Neural progenitor cell (in vitro differentiated cells): ENCODE measurements around the gene ARVCF. TPM values are rescaled to one million over a fixed set of nuclear protein-coding genes. Genes with fewer than 3 reads are reported as not detected.
A peak's percentile ranks its signal among the peaks of the same experiment; 100 is the strongest.

Source experiments
- DNase-seq: peaks from one replicate; pipeline ENCODE4 v3.0.0-alpha.2; 2016; ENCODE audit warnings: low spot score
- H2AFZ ChIP-seq: fragments of 200-600 bp; sonication (generic); replicated peaks from 2 replicates; pipeline ENCODE4 v1.6.1; 2016; ENCODE audit warnings: antibody characterized with exemption
- H3F3A ChIP-seq: fragments of 200-600 bp; sonication (generic); 2 replicates; pipeline ENCODE4 v1.6.1; 2016; ENCODE audit warnings: antibody characterized with exemption, low read depth
- H3K27ac ChIP-seq: fragments of 200-600 bp; sonication (generic); 2 replicates; pipeline ENCODE4 v1.5.1; 2016; ENCODE audit warnings: mild to moderate bottlenecking
- H3K27me3 ChIP-seq: fragments of 200-600 bp; sonication (generic); 2 replicates; pipeline ENCODE4 v1.6.1; 2016; ENCODE audit warnings: mild to moderate bottlenecking, moderate library complexity
- H3K36me3 ChIP-seq: fragments of 200-600 bp; sonication (generic); 2 replicates; pipeline ENCODE4 v1.5.1; 2016
- H3K4me1 ChIP-seq: fragments of 200-600 bp; sonication (generic); 2 replicates; pipeline ENCODE4 v1.6.1; 2016; ENCODE audit warnings: mixed run types
- H3K4me2 ChIP-seq: fragments of 200-600 bp; sonication (generic); 2 replicates; pipeline ENCODE4 v1.6.1; 2016
- H3K4me3 ChIP-seq: fragments of 200-600 bp; sonication (generic); 2 replicates; pipeline ENCODE4 v1.5.1; 2016
- H3K79me2 ChIP-seq: fragments of 200-600 bp; sonication (generic); 2 replicates; pipeline ENCODE4 v1.6.1; 2016; ENCODE audit warnings: low read depth
- H3K9ac ChIP-seq: fragments of 200-600 bp; sonication (generic); 2 replicates; pipeline ENCODE4 v1.6.1; 2016
- H3K9me3 ChIP-seq: fragments of 200-600 bp; sonication (generic); 2 replicates; pipeline ENCODE4 v1.5.1; 2016; ENCODE audit warnings: low read depth
- H4K20me1 ChIP-seq: fragments of 200-600 bp; sonication (generic); 2 replicates; pipeline ENCODE4 v1.6.1; 2016; ENCODE audit warnings: low read depth
- H3K27ac Mint-ChIP-seq: 3 replicates; pipeline ENCODE4 v1.8.0; 2021; ENCODE audit warnings: mixed read lengths
- H3K27me3 Mint-ChIP-seq: 2 replicates; pipeline ENCODE4 v1.8.0; 2022; ENCODE audit warnings: low read depth, mild to moderate bottlenecking, inconsistent platforms, moderate library complexity, mixed read lengths; ENCODE audit not compliant: insufficient read depth
- H3K36me3 Mint-ChIP-seq: 3 replicates; pipeline ENCODE4 v1.8.0; 2021; ENCODE audit warnings: mixed read lengths
- H3K4me1 Mint-ChIP-seq: 3 replicates; pipeline ENCODE4 v1.8.0; 2021; ENCODE audit warnings: mixed read lengths
- H3K4me3 Mint-ChIP-seq: 3 replicates; pipeline ENCODE4 v1.8.0; 2021; ENCODE audit warnings: mild to moderate bottlenecking, moderate library complexity, mixed read lengths
- H3K9me3 Mint-ChIP-seq: 3 replicates; pipeline ENCODE4 v1.8.0; 2020; ENCODE audit warnings: mixed read lengths
- EZH2 ChIP-seq: fragments of 200-600 bp; sonication (generic); IDR thresholded peaks from 2 replicates; pipeline ENCODE4 v1.6.1; 2017; ENCODE audit warnings: antibody characterized with exemption, mild to moderate bottlenecking, moderate library complexity
- EZH2phosphoT487 ChIP-seq: fragments of 200-600 bp; sonication (generic); IDR thresholded peaks from 2 replicates; pipeline ENCODE4 v1.6.1; 2017; ENCODE audit warnings: antibody characterized with exemption
- total RNA-seq: library from RNA; depleted of rRNA; stranded (reverse); fragments of >200 nt; gene quantifications from 2 replicates; pipeline ENCODE4 v1.2.3, GENCODE V29; 2015; ENCODE audit warnings: low replicate concordance
- TF ChIP-seq, protein P1 (sequence below): fragments of 200-600 bp; sonication (generic); IDR thresholded peaks from 2 replicates; pipeline ENCODE4 v1.5.1; 2017; ENCODE audit warnings: antibody characterized with exemption, mild to moderate bottlenecking

Gene ARVCF
- total RNA-seq, 1 donor from 2014 or later = 35.4 TPM

DNA sequence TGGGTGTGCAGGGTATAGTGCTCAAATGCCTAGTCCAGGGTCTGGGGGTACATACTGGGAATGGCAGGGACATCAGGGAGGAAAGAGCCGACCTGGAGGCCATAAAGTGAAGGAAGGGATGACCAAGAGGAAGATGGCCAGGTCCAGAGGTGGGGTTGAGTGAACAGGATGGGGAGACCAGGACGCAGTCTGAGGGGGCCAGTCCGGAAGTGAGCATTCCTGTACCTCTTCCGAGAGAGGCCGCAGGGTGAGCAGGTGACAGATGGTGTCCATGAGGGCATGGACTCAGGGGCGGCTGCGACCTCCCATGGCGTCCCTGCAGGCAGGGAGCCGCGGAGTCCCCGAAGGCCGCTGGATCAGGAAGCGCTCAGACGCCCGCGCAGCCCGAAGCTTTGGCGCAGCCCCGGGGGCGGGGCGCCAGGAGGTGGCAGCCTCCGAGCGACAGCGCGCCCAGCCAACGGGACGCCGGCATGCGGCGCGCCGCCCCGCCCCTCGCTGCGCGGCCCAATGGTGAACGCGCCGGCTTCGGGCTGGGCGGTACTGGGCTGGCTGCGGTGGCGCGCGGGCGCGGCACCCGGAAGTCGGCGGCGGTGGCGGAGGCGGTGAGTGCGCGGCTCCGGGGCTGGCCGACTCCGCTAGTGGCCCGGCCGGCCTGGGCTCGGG is 4.0 kb upstream of the ARVCF start, which contains the start of gene TANGO2:
TSS of gene TANGO2 (plus strand) at position 578 of the 663 bp plus-strand sequence. CDS start 15,689 bp downstream, outside the sequence.
- peak within 1 kb of the TSS; percentile 92 for H3K4me3 Mint-ChIP-seq

DNA sequence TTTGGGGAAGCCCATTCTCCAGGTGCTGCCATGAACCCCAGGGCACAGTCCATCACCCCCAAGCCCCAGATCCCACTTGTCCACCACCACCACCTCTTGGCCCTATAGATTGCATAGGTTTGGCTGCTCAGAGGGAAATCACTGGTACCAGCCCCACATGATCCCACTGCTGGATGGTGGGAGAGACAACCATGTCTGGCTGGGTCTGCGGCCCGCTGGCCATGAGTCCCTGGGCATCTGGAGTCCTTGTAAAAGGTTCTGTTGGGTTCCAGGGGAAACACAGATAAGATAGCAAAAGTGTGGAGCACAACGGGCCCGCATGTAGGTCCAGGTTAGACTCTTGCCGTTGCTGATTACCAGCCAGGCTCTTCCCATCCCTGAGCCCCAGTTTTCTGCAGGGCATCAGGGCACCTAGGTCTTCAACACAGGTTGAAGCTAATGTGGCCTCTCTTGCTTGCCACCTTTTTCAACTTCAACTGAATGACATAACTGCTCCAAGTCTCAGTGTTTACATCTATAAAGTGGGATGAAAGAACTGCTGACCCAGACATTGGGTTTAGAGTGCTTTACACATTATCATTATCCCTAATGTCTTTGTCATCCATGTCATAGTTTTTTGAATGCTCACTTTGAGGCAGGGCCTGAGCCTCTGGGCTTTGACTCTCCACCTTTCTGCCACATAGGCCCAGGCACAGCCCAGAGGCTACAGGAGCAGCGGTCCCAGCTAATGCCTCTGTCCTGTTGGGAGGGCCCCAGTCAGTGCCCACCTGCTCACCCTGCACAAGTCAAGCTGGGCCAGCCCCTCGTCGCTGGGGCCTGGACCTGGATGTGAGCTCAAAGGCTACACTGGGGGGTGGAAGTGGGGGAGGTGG is 3.3 kb upstream of the ARVCF start:
- H3K9me3 Mint-ChIP-seq = no peaks in the 10 kb centered on the region
- no peak overlapping the region for H2AFZ ChIP-seq
- no peak overlapping the region for H3K27ac ChIP-seq
- no peaks in the 10 kb centered on the region for H3K36me3 Mint-ChIP-seq
- H3K4me1 Mint-ChIP-seq = peaks cover 22% of the 10 kb centered on the region
- H3K27me3 Mint-ChIP-seq = peaks cover 33% of the 10 kb centered on the region
- H3K4me3 ChIP-seq = no peak overlapping the region
- no peaks in the 10 kb centered on the region for H3K79me2 ChIP-seq
- H3F3A ChIP-seq = peaks cover 8% of the 10 kb centered on the region
- H3K4me1 ChIP-seq = peaks cover 11% of the 10 kb centered on the region
- no peaks in the 10 kb centered on the region for H3K36me3 ChIP-seq
- no peak for DNase-seq
- H3K27ac Mint-ChIP-seq = no peak overlapping the region
- peaks cover 70% of the 10 kb centered on the region for H3K27me3 ChIP-seq
- H3K9me3 ChIP-seq = no peaks in the 10 kb centered on the region
- no peak overlapping the region for H3K9ac ChIP-seq
- H3K4me3 Mint-ChIP-seq = peak overlapping the region; percentile 84
- H3K4me2 ChIP-seq = peak overlapping the region; percentile 92
- peak; percentile 44 for TF ChIP-seq EZH2phosphoT487
- TF ChIP-seq, protein P1, sequence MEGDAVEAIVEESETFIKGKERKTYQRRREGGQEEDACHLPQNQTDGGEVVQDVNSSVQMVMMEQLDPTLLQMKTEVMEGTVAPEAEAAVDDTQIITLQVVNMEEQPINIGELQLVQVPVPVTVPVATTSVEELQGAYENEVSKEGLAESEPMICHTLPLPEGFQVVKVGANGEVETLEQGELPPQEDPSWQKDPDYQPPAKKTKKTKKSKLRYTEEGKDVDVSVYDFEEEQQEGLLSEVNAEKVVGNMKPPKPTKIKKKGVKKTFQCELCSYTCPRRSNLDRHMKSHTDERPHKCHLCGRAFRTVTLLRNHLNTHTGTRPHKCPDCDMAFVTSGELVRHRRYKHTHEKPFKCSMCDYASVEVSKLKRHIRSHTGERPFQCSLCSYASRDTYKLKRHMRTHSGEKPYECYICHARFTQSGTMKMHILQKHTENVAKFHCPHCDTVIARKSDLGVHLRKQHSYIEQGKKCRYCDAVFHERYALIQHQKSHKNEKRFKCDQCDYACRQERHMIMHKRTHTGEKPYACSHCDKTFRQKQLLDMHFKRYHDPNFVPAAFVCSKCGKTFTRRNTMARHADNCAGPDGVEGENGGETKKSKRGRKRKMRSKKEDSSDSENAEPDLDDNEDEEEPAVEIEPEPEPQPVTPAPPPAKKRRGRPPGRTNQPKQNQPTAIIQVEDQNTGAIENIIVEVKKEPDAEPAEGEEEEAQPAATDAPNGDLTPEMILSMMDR = no peak
- peaks cover 31% of the 10 kb centered on the region for H4K20me1 ChIP-seq

More for the DNA sequence above, 4.0 kb upstream of the ARVCF start, which contains the start of gene TANGO2:
- H3K4me1 ChIP-seq = peaks cover 9% of the 10 kb centered on the region
- Mint-ChIP-seq H3K27ac (no peak within 1 kb of the TSS), H3K27me3 (peaks cover 31% of the 10 kb centered on the region), H3K36me3 (no peaks in the 10 kb centered on the region), H3K9me3 (no peaks in the 10 kb centered on the region), H3K4me1 (peaks cover 17% of the 10 kb centered on the region)
- no peaks in the 10 kb centered on the region for H3K79me2 ChIP-seq
- H3K9me3 ChIP-seq = no peaks in the 10 kb centered on the region
- H3K4me3 ChIP-seq = peak within 1 kb of the TSS; percentile 80
- peak; percentile 98 for DNase-seq
- peaks cover 23% of the 10 kb centered on the region for H4K20me1 ChIP-seq
- peaks cover 3% of the 10 kb centered on the region for H3F3A ChIP-seq
- peaks cover 62% of the 10 kb centered on the region for H3K27me3 ChIP-seq
- no peak for TF ChIP-seq EZH2phosphoT487
- TF ChIP-seq, protein P1 = no peak
- TF ChIP-seq EZH2 = no peak
- H3K4me2 ChIP-seq = peak within 1 kb of the TSS; percentile 96
- no peak within 1 kb of the TSS for H3K27ac ChIP-seq
- H3K36me3 ChIP-seq = no peaks in the 10 kb centered on the region
- H2AFZ ChIP-seq = peak within 1 kb of the TSS; percentile 92
- H3K9ac ChIP-seq = peak within 1 kb of the TSS; percentile 46

DNA sequence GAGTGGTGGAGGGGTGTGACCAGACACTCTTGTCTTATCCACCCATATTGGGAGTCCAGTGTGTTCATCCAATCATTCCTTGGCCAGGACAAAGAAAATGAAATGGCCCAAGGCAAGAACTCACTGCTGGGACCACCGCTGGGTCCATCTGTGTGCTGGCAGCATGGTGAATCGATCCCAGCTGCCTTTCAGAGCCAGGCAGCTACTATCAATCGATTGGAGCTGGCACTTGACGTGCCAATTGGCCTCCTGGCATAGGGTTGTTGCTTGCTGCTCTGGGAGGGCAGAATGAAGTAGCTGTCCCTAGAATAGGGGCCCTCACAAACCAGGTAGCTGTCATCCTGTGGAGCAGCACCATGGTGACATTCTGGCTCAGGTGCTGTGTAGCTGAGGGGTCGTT is 1.4 kb upstream of the ARVCF start:
- H3K4me3 ChIP-seq = no peak overlapping the region
- Mint-ChIP-seq H3K27me3 (peaks cover 29% of the 10 kb centered on the region), H3K27ac (no peak overlapping the region), H3K9me3 (no peaks in the 10 kb centered on the region), H3K4me3 (peak overlapping the region; percentile 90), H3K4me1 (peaks cover 22% of the 10 kb centered on the region), H3K36me3 (no peaks in the 10 kb centered on the region)
- H3K27ac ChIP-seq = no peak overlapping the region
- no peak for TF ChIP-seq EZH2
- no peak for TF ChIP-seq EZH2phosphoT487
- TF ChIP-seq, protein P1 = no peak
- H3K9me3 ChIP-seq = no peaks in the 10 kb centered on the region
- peaks cover 11% of the 10 kb centered on the region for H3K4me1 ChIP-seq
- H2AFZ ChIP-seq = no peak overlapping the region
- H4K20me1 ChIP-seq = peaks cover 31% of the 10 kb centered on the region
- H3K9ac ChIP-seq = no peak overlapping the region
- H3K4me2 ChIP-seq = no peak overlapping the region
- H3K36me3 ChIP-seq = no peaks in the 10 kb centered on the region
- peaks cover 81% of the 10 kb centered on the region for H3K27me3 ChIP-seq
- no peak for DNase-seq
- H3F3A ChIP-seq = peaks cover 8% of the 10 kb centered on the region
- no peaks in the 10 kb centered on the region for H3K79me2 ChIP-seq
